GM12878 (cell line): ENCODE results near the gene ICAM2. TPM values are rescaled to one million over a fixed set of nuclear protein-coding genes. Genes with fewer than 3 reads are reported as not detected.
"Not testable (repeated sequence)": the region's sequence is repeated elsewhere in the genome, so short reads cannot be mapped to it uniquely, and the experiment has no call there.

Source experiments
- ATAC-seq: fragments of 200-7000 bp; cut with Tn5 transposase; 3 replicates; pipeline ENCODE4 v1.9.1; 2020; ENCODE audit warnings: mild to moderate bottlenecking, moderate library complexity
- BruUV-seq: library from RNA; stranded (reverse); fragments of 400-500 nt; replicated peaks from 2 replicates; lab custom pipeline; 2021; lab: Mats Ljungman, UMichigan
- CTCF ChIA-PET: fragments of 300-600 bp; sonication (Branson Sonifier 250); formaldehyde crosslinking; extraction: SDS; loops from one replicate; lab custom pipeline; 2021; ENCODE audit warnings: inconsistent platforms; lab: Yijun Ruan, JAX
- POLR2A ChIA-PET: fragments of 350-600 bp; formaldehyde crosslinking; extraction: SDS; loops from one replicate; lab custom pipeline; 2021; ENCODE audit warnings: inconsistent platforms; lab: Charles Lee
- RAD21 ChIA-PET: fragments of 300-600 bp; sonication (Branson Sonifier 250); formaldehyde crosslinking; loops from one replicate; lab custom pipeline; 2023; ENCODE audit warnings: antibody characterized with exemption; ENCODE audit not compliant: unreplicated experiment; lab: Charles Lee
- SMC1A ChIA-PET: fragments of 300-600 bp; sonication (Branson Sonifier 250); formaldehyde crosslinking; loops from one replicate; lab custom pipeline; 2023; ENCODE audit not compliant: unreplicated experiment, uncharacterized antibody; lab: Charles Lee
- DNase-seq: peaks from one replicate; pipeline ENCODE4 v3.0.0-alpha.2; 2011; ENCODE audit warnings: low read depth, low spot score
- FAIRE-seq: peaks from 3 replicates; lab custom pipeline; 2011; peaks lifted over from hg19 to GRCh38; lab: Jason Lieb, UNC
- H2AFZ ChIP-seq: 2 replicates; pipeline ENCODE4 v1.6.0; 2011; ENCODE audit warnings: low read depth, low read length, control low read depth; ENCODE audit not compliant: control insufficient read depth
- H3K27ac ChIP-seq: 2 replicates; pipeline ENCODE4 v1.5.1; 2011; ENCODE audit warnings: control low read depth; ENCODE audit not compliant: control insufficient read depth, insufficient read depth
- H3K27me3 ChIP-seq, 2 experiments: replicated peaks in 1 of 2; 2 replicates each; pipeline versions ENCODE4 v1.6.0 to v1.6.1; 2011; ENCODE audit warnings: low read length in 1 of 2; ENCODE audit not compliant: control insufficient read depth in 2 of 2, insufficient read depth in 2 of 2
- H3K36me3 ChIP-seq, 2 experiments: 2 replicates each; pipeline ENCODE4 v1.5.1; 2011; ENCODE audit warnings: low read length in 1 of 2; ENCODE audit not compliant: control insufficient read depth in 2 of 2, insufficient read depth in 2 of 2
- H3K4me1 ChIP-seq: 2 replicates; pipeline ENCODE4 v1.6.1; 2011; ENCODE audit warnings: mild to moderate bottlenecking, low read length, moderate library complexity, mixed read lengths; ENCODE audit not compliant: control insufficient read depth, insufficient read depth
- H3K4me2 ChIP-seq: 2 replicates; pipeline ENCODE4 v1.6.0; 2011; ENCODE audit warnings: control low read depth; ENCODE audit not compliant: control insufficient read depth, insufficient read depth
- H3K4me3 ChIP-seq: fragments of 200-600 bp; sonication (generic); 2 replicates; pipeline ENCODE4 v1.5.1; 2016
- H3K79me2 ChIP-seq: 2 replicates; pipeline ENCODE4 v1.6.0; 2011; ENCODE audit warnings: low read length; ENCODE audit not compliant: control insufficient read depth, insufficient read depth
- H3K9ac ChIP-seq: 2 replicates; pipeline ENCODE4 v1.8.0; 2011; ENCODE audit warnings: low read length, control low read depth, mixed read lengths; ENCODE audit not compliant: control insufficient read depth, insufficient read depth
- H3K9me3 ChIP-seq: replicated peaks from 3 replicates; pipeline ENCODE4 v1.5.1; 2011; ENCODE audit warnings: mild to moderate bottlenecking, low read length; ENCODE audit not compliant: control insufficient read depth, insufficient read depth
- H4K20me1 ChIP-seq: 2 replicates; pipeline ENCODE4 v1.6.0; 2011; ENCODE audit not compliant: control insufficient read depth, insufficient read depth
- EGR1 ChIP-seq, 2 experiments: IDR thresholded peaks; 1 replicate in 1 of 2; 2 replicates in 1 of 2; pipeline ENCODE4 v1.6.1; 2011 to 2012; ENCODE audit warnings: low read depth in 2 of 2, low read length in 2 of 2, borderline replicate concordance in 1 of 2, mild to moderate bottlenecking in 1 of 2, moderate library complexity in 1 of 2
- ZNF592 ChIP-seq: fragments of 450-650 bp; IDR thresholded peaks from 2 replicates; pipeline ENCODE4 v1.6.1; 2017; ENCODE audit warnings: mild to moderate bottlenecking, moderate library complexity
- WGBS: methylation state at CpG from one replicate; pipeline ENCODE4 v1.1.6; 2016; ENCODE audit warnings: low lambda C conversion rate; ENCODE audit not compliant: insufficient replicate concordance, insufficient coverage; ENCODE audit errors: missing lambda C conversion rate; 5-methylcytosine and 5-hydroxymethylcytosine counted together
- in situ Hi-C: fragments of 300-500 bp; cut with MboI; formaldehyde crosslinking; loops from 9 replicates; pipeline ENCODE4 v1.14.3; 2018; ENCODE audit warnings: mixed read lengths
- intact Hi-C: fragments of 100-400 bp; cut with micrococcal nuclease; formaldehyde crosslinking; loops from one replicate; pipeline ENCODE4 v1.14.2; 2022; ENCODE audit not compliant: unreplicated experiment
- polyA plus RNA-seq, 11 experiments: library from polyadenylated mRNA; depleted of rRNA in 4 of 11; unstranded in 6 of 11; stranded (reverse) in 5 of 11; fragments of >200 nt; fragmentation: Nextera tagmentation in 4 of 11; fragmentation: Illumina TruSeq in 1 of 11; extraction: Ambion mirVana in 4 of 11; extraction: Trizol in 1 of 11; gene quantifications; 1 replicate in 1 of 11; 2 replicates in 10 of 11; pipeline versions ENCODE4 v1.2.1 to v1.2.3, GENCODE V29; 2011 to 2016; ENCODE audit warnings: inconsistent platforms in 2 of 11, missing spikeins in 2 of 11, low read depth in 1 of 11
- total RNA-seq, 4 experiments: library from RNA; depleted of rRNA in 3 of 4; stranded (reverse); fragments of >200 nt in 3 of 4; fragmentation: Illumina TruSeq in 1 of 4; extraction: Trizol in 1 of 4; gene quantifications; 2 replicates each; pipeline versions ENCODE4 v1.2.1 to v1.2.3, GENCODE V29; 2013 to 2021

ICAM2 gene
- total and polyA plus RNA-seq, 10 of the 15 experiments (the other 5 are each of a cell fraction or from before 2014, with no cell fraction given): 23.6 to 108 (median 58.1) TPM

GRCh38 chr17:64007089-64007837 lies 13.2 kb downstream of the ICAM2 start:
- in situ Hi-C loops, H3K27ac ChIP-seq, H3K9ac ChIP-seq, DNase-seq, H4K20me1 ChIP-seq, H3K9me3 ChIP-seq, H2AFZ ChIP-seq, H3K27me3 ChIP-seq, H3K4me3 ChIP-seq, H3K4me2 ChIP-seq, BruUV-seq, intact Hi-C loops, ATAC-seq, H3K4me1 ChIP-seq, H3K79me2 ChIP-seq, FAIRE-seq: not testable (repeated sequence)
- ChIA-PET SMC1A (interaction anchor here (1.1 kb wide), 1 partner anchor 127 kb away, joined by 4 read pairs; no protein-coding TSS in a partner anchor), POLR2A (interaction anchor here (0.5 to 1.0 kb wide), 3 partner anchors 9 to 1067 kb away, joined by 3 to 6 read pairs (median 5); no protein-coding TSS in a partner anchor), CTCF (interaction anchor here (0.6 to 1.8 kb wide), 4 partner anchors 13 to 140 kb away, joined by 3 to 6 read pairs (median 4); no protein-coding TSS in a partner anchor), RAD21 (interaction anchor here (1.1 to 1.3 kb wide), 2 partner anchors 10 to 22 kb away, joined by 3 read pairs; no protein-coding TSS in a partner anchor)
- WGBS: 88% methylated on average over 5 of the region's 5 CpGs
- peaks cover 8 to 22% of the 10 kb centered on the region in 2 experiments; a peak in 3 of 4 replicates for H3K36me3 ChIP-seq

- SMC1A ChIA-PET: interaction anchor here (1.1 kb wide), 1 partner anchor 127 kb away, joined by 4 read pairs; no protein-coding TSS in a partner anchor
- POLR2A ChIA-PET: interaction anchor here (0.5 to 1.0 kb wide), 3 partner anchors 10 to 1068 kb away, joined by 3 to 6 read pairs (median 5); no protein-coding TSS in a partner anchor
- Histone ChIP-seq H3K4me1 (no peaks in the 10 kb centered on the region), H3K27me3 (no peaks in the 10 kb centered on the region)
- TF ChIP-seq ZNF592: no peak
- no peak for TF ChIP-seq EGR1 (IDR thresholded peaks at IDR 0.05; ENCODE audit: borderline replicate concordance in 1 of 2, low read depth in 2 of 2, low read length in 2 of 2)
- TF ChIP-seq, all 136 proteins: peak for 0
- H4K20me1 ChIP-seq: no peaks in the 10 kb centered on the region
- H3K4me3 ChIP-seq: no peak overlapping the region
- H3K36me3 ChIP-seq: peaks cover 8 to 22% of the 10 kb centered on the region in 2 experiments; a peak in 3 of 4 replicates
- ATAC-seq (no peak), FAIRE-seq (no peak), DNase-seq (no peak)
- 76% methylated on average over 13 of the region's 13 CpGs for WGBS
- H2AFZ ChIP-seq: no peak overlapping the region
- no TSS peak for BruUV-seq
- RAD21 ChIA-PET: interaction anchor here (1.1 to 1.3 kb wide), 2 partner anchors 10 to 23 kb away, joined by 3 read pairs; no protein-coding TSS in a partner anchor
- H3K27ac ChIP-seq: no peak overlapping the region
- no peak overlapping the region for H3K9ac ChIP-seq
- intact Hi-C loops: no loop called here
- in situ Hi-C loops: no loop called here
- H3K4me2 ChIP-seq: no peak overlapping the region
- H3K79me2 ChIP-seq: peaks cover under 1% of the 10 kb centered on the region
- no peaks in the 10 kb centered on the region; the same call in 2 of the 3 replicates for H3K9me3 ChIP-seq
- CTCF ChIA-PET: interaction anchor here (0.6 to 1.8 kb wide), 5 partner anchors 12 to 139 kb away, joined by 3 to 6 read pairs (median 3); no protein-coding TSS in a partner anchor
These were observed 13.9 kb downstream of the ICAM2 start for GRCh38 chr17:64006361-64007088.
